K562 (cell line): ENCODE measurements around the gene LPCAT1. TPM values are rescaled to one million over a fixed set of nuclear protein-coding genes. Genes with fewer than 3 reads are reported as not detected.

Source experiments
- ATAC-seq: fragments of 200-7000 bp; cut with Tn5 transposase; 3 replicates; pipeline ENCODE4 v1.9.1; 2020; ENCODE audit warnings: moderate library complexity
- BruUV-seq: library from RNA; stranded (reverse); fragments of 400-500 nt; replicated peaks from 2 replicates; lab custom pipeline; 2021; lab: Mats Ljungman, UMichigan
- CTCF ChIA-PET: fragments of 300-600 bp; formaldehyde crosslinking; extraction: SDS; loops from one replicate; lab custom pipeline; 2021; ENCODE audit warnings: low intra/inter-chr PET ratio; lab: Yijun Ruan, JAX
- POLR2A ChIA-PET: fragments of 300-600, 350-650 bp; sonication (Branson Sonifier 250); formaldehyde crosslinking; extraction: SDS; loops from one replicate; lab custom pipeline; 2021; ENCODE audit warnings: antibody characterized with exemption, inconsistent platforms; lab: Yijun Ruan, JAX
- DNase-seq, 4 experiments: peaks; one replicate each; pipeline versions ENCODE4 v3.0.0 to v3.0.0-alpha.2; 2011 to 2018; ENCODE audit warnings: low spot score in 3 of 4, mixed read lengths in 3 of 4; ENCODE audit errors: extremely low read depth in 1 of 4
- FAIRE-seq: peaks from 2 replicates; lab custom pipeline; 2011; peaks lifted over from hg19 to GRCh38; lab: Jason Lieb, UNC
- H2AFZ ChIP-seq: 2 replicates; pipeline ENCODE4 v1.6.0; 2011; ENCODE audit warnings: low read depth, low read length, control low read depth, inconsistent platforms
- H3K27ac ChIP-seq: fragments of 200-600 bp; 3 replicates; pipeline ENCODE4 v1.8.0; 2011; ENCODE audit warnings: low read depth, mild to moderate bottlenecking, control low read depth, inconsistent platforms, low read length, moderate library complexity, mixed read lengths; ENCODE audit errors: extremely low read depth
- H3K27me3 ChIP-seq, 2 experiments: fragments of 300-600 bp in 1 of 2; 2 replicates in 1 of 2; 3 replicates in 1 of 2; pipeline versions ENCODE4 v1.6.0 to v1.8.0; 2011; ENCODE audit warnings: inconsistent platforms in 2 of 2, low read length in 2 of 2, mild to moderate bottlenecking in 1 of 2, mixed read lengths in 1 of 2, moderate library complexity in 1 of 2; ENCODE audit not compliant: control insufficient read depth in 2 of 2, insufficient read depth in 2 of 2
- H3K36me3 ChIP-seq: fragments of 300-600 bp; 3 replicates; pipeline ENCODE4 v1.8.0; 2011; ENCODE audit warnings: mild to moderate bottlenecking, low read length, inconsistent platforms; ENCODE audit not compliant: control insufficient read depth, insufficient read depth
- H3K4me1 ChIP-seq, 2 experiments: fragments of 200-600 bp in 1 of 2; replicated peaks in 1 of 2; 2 replicates in 1 of 2; 3 replicates in 1 of 2; pipeline versions ENCODE4 v1.5.1 to v1.8.0; 2011; ENCODE audit warnings: inconsistent platforms in 2 of 2, low read length in 2 of 2, mild to moderate bottlenecking in 1 of 2, mixed read lengths in 1 of 2, moderate library complexity in 1 of 2; ENCODE audit not compliant: control insufficient read depth in 2 of 2, insufficient read depth in 2 of 2
- H3K4me2 ChIP-seq: 2 replicates; pipeline ENCODE4 v1.6.1; 2011; ENCODE audit warnings: low read length, control low read depth, inconsistent platforms, mixed read lengths; ENCODE audit not compliant: insufficient read depth
- H3K4me3 ChIP-seq: fragments of 200-600 bp; sonication (generic), shearing (Covaris generic); 2 replicates; pipeline ENCODE4 v1.5.1; 2016; ENCODE audit warnings: control low read depth, inconsistent platforms
- H3K79me2 ChIP-seq: fragments of 200-600 bp; 3 replicates; pipeline ENCODE4 v1.8.0; 2011; ENCODE audit warnings: low read length, inconsistent platforms; ENCODE audit not compliant: control insufficient read depth, insufficient read depth
- H3K9ac ChIP-seq, 2 experiments: 2 replicates each; pipeline versions ENCODE4 v1.6.0 to v1.6.1; 2011; ENCODE audit warnings: low read depth in 2 of 2, low read length in 2 of 2, control low read depth in 1 of 2, inconsistent platforms in 1 of 2, mild to moderate bottlenecking in 1 of 2, mixed read lengths in 1 of 2; ENCODE audit not compliant: insufficient read depth in 1 of 2
- H3K9me1 ChIP-seq: one replicate; pipeline ENCODE4 v1.6.0; 2011; ENCODE audit warnings: inconsistent platforms, mild to moderate bottlenecking, low read length, moderate library complexity; ENCODE audit not compliant: control insufficient read depth, insufficient read depth
- H3K9me3 ChIP-seq: replicated peaks from 2 replicates; pipeline ENCODE4 v1.5.1; 2011; ENCODE audit warnings: low read depth, low read length, inconsistent platforms; ENCODE audit not compliant: control insufficient read depth, insufficient read depth
- H4K20me1 ChIP-seq: replicated peaks from 2 replicates; pipeline ENCODE4 v1.6.1; 2011; ENCODE audit warnings: low read length, inconsistent platforms, mixed read lengths; ENCODE audit not compliant: control insufficient read depth, insufficient read depth
- EWSR1 ChIP-seq: fragments of 450-650 bp; IDR thresholded peaks from 2 replicates; pipeline ENCODE4 v1.6.1; 2018; ENCODE audit warnings: borderline replicate concordance, mild to moderate bottlenecking, low read depth, moderate library complexity; ENCODE audit not compliant: partially characterized antibody
- MAFF ChIP-seq: IDR thresholded peaks from 2 replicates; pipeline ENCODE4 v1.6.1; 2012; ENCODE audit warnings: low read length, improper control_type of control experiment
- NCOA1 ChIP-seq: fragments of 450-650 bp; IDR thresholded peaks from 2 replicates; pipeline ENCODE4 v1.6.1; 2016; ENCODE audit warnings: low read depth
- OTX1 ChIP-seq: fragments of 450-650 bp; formaldehyde crosslinking; IDR thresholded peaks from 2 replicates; pipeline ENCODE4 v1.4.0; 2022; ENCODE audit warnings: mild to moderate bottlenecking
- RBBP5 ChIP-seq: fragments of 200-600 bp; sonication (generic); IDR thresholded peaks from 2 replicates; pipeline ENCODE4 v1.6.1; 2012; ENCODE audit warnings: borderline replicate concordance, mild to moderate bottlenecking, low read length, control low read depth, inconsistent platforms; ENCODE audit not compliant: insufficient read depth, poor library complexity, severe bottlenecking
- SRSF7 ChIP-seq: fragments of 200-400 bp; formaldehyde crosslinking; optimal IDR thresholded peaks from 2 replicates; pipeline ENCODE3; 2017; ENCODE audit warnings: mild to moderate bottlenecking, low read depth, low read length
- ZNF384 ChIP-seq: IDR thresholded peaks from 2 replicates; pipeline ENCODE4 v1.6.1; 2012; ENCODE audit warnings: low read depth, low read length, improper control_type of control experiment
- ZNF79 ChIP-seq: fragments of 250-450 bp; sonication (Bioruptor Pico); IDR thresholded peaks from 2 replicates; pipeline ENCODE4 v1.4.0; 2020; ENCODE audit warnings: low read depth, mild to moderate bottlenecking, moderate library complexity
- WGBS: fragments of 100-300 bp; shearing (Covaris generic); methylation state at CpG from one replicate; pipeline ENCODE4 v1.1.6; 2016; ENCODE audit warnings: low coverage, mixed read lengths; ENCODE audit not compliant: insufficient coverage; ENCODE audit errors: missing lambda C conversion rate; 5-methylcytosine and 5-hydroxymethylcytosine counted together
- in situ Hi-C: fragments of 300-500 bp; cut with MboI; formaldehyde crosslinking; loops from 4 replicates; pipeline ENCODE4 v1.15.0; 2018; ENCODE audit warnings: inconsistent platforms, mixed read lengths
- intact Hi-C: fragments of 100-400 bp; cut with micrococcal nuclease; formaldehyde crosslinking; loops from 2 replicates; pipeline ENCODE4 v1.14.2; 2022
- polyA plus RNA-seq, 8 experiments: library from polyadenylated mRNA; depleted of rRNA in 4 of 8; stranded (reverse) in 5 of 8; unstranded in 3 of 8; fragments of >200 nt; fragmentation: Nextera tagmentation in 2 of 8; fragmentation: Illumina TruSeq in 1 of 8; extraction: Ambion mirVana in 2 of 8; extraction: Trizol in 1 of 8; gene quantifications; 2 replicates each; pipeline versions ENCODE4 v1.2.1 to v1.2.3, GENCODE V29; 2011 to 2014; ENCODE audit warnings: inconsistent platforms in 1 of 8, missing spikeins in 1 of 8
- total RNA-seq, 7 experiments: library from RNA; depleted of rRNA in 6 of 7; stranded (reverse); fragments of >200 nt in 6 of 7; fragmentation: Illumina TruSeq in 2 of 7; extraction: Trizol in 2 of 7; gene quantifications; 2 replicates each; pipeline versions ENCODE4 v1.2.1 to v1.2.3, GENCODE V29; 2011 to 2021; ENCODE audit warnings: low replicate concordance in 1 of 7
- TF ChIP-seq, protein P1 (sequence below): fragments of 450-650 bp; formaldehyde crosslinking; IDR thresholded peaks from 2 replicates; pipeline ENCODE4 v1.4.0; 2022; ENCODE audit warnings: mild to moderate bottlenecking, moderate library complexity

Gene LPCAT1
- total and polyA plus RNA-seq, 9 of the 15 experiments (the other 6 are each of a cell fraction or from before 2014, with no cell fraction given): 0.14 to 18.4 (median 13.9) TPM

DNA sequence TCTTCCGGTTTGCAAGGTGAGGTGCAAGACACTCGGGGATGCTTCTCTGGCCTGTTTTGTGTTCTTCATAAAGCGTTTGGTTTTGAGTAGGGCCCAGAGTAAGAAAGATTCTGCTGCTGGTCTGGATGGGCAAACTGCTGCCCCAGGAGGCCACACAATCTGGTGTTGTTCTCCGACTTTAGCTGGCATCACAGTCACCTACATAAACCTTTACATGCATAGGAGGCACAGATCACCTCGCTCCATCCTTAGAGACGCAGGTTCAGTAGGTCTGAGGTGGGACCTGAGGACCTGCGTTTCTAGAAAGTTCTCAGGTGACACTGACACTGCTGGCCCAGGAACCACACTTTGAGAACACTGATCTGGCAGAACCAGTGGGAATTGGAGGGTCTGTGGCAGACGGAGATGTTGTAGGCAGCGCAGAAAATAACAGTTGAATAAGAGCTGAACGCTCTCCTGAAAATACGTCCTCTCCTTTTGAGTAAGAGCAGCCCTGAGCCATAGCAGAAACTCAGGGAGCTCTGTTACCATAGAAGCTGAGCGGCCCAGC is 74.6 kb downstream of the LPCAT1 start:
- Histone ChIP-seq H3K9me3 (no peaks in the 10 kb centered on the region), H4K20me1 (no peaks in the 10 kb centered on the region), H3K36me3 (no peaks in the 10 kb centered on the region), H3K4me2 (no peak overlapping the region), H3K4me3 (no peak overlapping the region), H3K27ac (no peak overlapping the region), H2AFZ (no peak overlapping the region), H3K79me2 (no peaks in the 10 kb centered on the region), H3K27me3 (peaks cover 24 to 48% of the 10 kb centered on the region in 2 experiments), H3K4me1 (peaks cover 0 to 18% of the 10 kb centered on the region in 2 experiments; a peak in 2 of 5 replicates), H3K9me1 (no peaks in the 10 kb centered on the region), H3K9ac (no peak overlapping the region)
- ATAC-seq (no peak), FAIRE-seq (no peak), DNase-seq (no peak)
- CTCF ChIA-PET: no interaction called here
- intact Hi-C loops (no loop called here), in situ Hi-C loops (no loop called here)
- under 1% methylated on average over 12 of the region's 12 CpGs for WGBS
- TF ChIP-seq EWSR1 (no peak), OTX1 (CRISPR knock-in tag) (no peak)
- BruUV-seq: no TSS peak
- POLR2A ChIA-PET: no interaction called here

DNA sequence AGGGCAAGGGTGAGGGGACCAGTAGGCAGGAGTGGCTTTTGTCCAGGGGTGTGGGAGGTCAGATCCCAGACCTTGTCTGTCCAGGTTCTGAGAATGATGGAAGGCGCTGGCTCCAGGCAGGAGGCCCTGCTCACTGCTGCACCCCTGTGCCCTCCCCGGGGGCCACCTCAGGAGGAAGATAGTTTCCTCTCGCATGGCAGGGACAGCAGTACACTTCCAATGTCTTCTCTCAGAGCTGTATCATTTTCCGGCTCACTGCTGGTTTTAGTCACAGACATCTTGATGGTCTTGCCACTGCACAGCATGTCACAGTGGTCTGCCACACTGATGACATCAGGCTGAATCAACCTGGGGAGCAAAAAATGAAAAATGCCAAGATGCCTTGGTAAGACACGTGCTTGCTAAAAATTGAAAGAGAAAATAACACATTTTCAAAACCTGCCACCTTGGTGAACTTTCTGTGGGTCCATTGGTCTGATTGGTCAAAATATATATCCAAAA is 75.2 kb downstream of the LPCAT1 start:
- FAIRE-seq: no peak
- BruUV-seq: no TSS peak
- ChIA-PET CTCF (no interaction called here), POLR2A (no interaction called here)
- in situ Hi-C loops (no loop called here), intact Hi-C loops (no loop called here)
- peaks cover 26 to 53% of the 10 kb centered on the region in 2 experiments; a peak in 4 of 5 replicates for H3K27me3 ChIP-seq
- no peaks in the 10 kb centered on the region for H3K79me2 ChIP-seq
- ATAC-seq: no peak
- WGBS: 1% methylated on average over 5 of the region's 5 CpGs
- H3K4me2 ChIP-seq: no peak overlapping the region
- H3K4me3 ChIP-seq: no peak overlapping the region
- H3K9ac ChIP-seq: no peak overlapping the region
- no peaks in the 10 kb centered on the region for H3K36me3 ChIP-seq
- H3K9me1 ChIP-seq: no peaks in the 10 kb centered on the region
- H2AFZ ChIP-seq: no peak overlapping the region
- DNase-seq: no peak
- H4K20me1 ChIP-seq: no peaks in the 10 kb centered on the region
- no peaks in the 10 kb centered on the region for H3K9me3 ChIP-seq
- H3K4me1 ChIP-seq: peaks cover 0 to 18% of the 10 kb centered on the region in 2 experiments; a peak in 2 of 5 replicates
- TF ChIP-seq SRSF7 (no peak), MAFF (no peak), ZNF384 (no peak), ZNF79 (CRISPR knock-in tag) (no peak), RBBP5 (no peak), NCOA1 (no peak)
- TF ChIP-seq, protein P1, sequence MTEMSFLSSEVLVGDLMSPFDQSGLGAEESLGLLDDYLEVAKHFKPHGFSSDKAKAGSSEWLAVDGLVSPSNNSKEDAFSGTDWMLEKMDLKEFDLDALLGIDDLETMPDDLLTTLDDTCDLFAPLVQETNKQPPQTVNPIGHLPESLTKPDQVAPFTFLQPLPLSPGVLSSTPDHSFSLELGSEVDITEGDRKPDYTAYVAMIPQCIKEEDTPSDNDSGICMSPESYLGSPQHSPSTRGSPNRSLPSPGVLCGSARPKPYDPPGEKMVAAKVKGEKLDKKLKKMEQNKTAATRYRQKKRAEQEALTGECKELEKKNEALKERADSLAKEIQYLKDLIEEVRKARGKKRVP: no peak
- H3K27ac ChIP-seq: no peak overlapping the region
